CD4-positive, alpha-beta T cell treated with Interleukin-15 for 4 hours (primary cell): Measurements from ENCODE around the gene TROAP.
A peak's percentile ranks its signal among the peaks of the same experiment; 100 is the strongest.
"Not testable (repeated sequence)": the region's sequence is repeated elsewhere in the genome, so short reads cannot be mapped to it uniquely, and the experiment has no call there.

Experiments used
- DNase-seq: peaks from one replicate; pipeline ENCODE4 v3.0.0-alpha.2; 2020; ENCODE audit warnings: low spot score

TROAP gene, protein sequence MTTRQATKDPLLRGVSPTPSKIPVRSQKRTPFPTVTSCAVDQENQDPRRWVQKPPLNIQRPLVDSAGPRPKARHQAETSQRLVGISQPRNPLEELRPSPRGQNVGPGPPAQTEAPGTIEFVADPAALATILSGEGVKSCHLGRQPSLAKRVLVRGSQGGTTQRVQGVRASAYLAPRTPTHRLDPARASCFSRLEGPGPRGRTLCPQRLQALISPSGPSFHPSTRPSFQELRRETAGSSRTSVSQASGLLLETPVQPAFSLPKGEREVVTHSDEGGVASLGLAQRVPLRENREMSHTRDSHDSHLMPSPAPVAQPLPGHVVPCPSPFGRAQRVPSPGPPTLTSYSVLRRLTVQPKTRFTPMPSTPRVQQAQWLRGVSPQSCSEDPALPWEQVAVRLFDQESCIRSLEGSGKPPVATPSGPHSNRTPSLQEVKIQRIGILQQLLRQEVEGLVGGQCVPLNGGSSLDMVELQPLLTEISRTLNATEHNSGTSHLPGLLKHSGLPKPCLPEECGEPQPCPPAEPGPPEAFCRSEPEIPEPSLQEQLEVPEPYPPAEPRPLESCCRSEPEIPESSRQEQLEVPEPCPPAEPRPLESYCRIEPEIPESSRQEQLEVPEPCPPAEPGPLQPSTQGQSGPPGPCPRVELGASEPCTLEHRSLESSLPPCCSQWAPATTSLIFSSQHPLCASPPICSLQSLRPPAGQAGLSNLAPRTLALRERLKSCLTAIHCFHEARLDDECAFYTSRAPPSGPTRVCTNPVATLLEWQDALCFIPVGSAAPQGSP

DNA sequence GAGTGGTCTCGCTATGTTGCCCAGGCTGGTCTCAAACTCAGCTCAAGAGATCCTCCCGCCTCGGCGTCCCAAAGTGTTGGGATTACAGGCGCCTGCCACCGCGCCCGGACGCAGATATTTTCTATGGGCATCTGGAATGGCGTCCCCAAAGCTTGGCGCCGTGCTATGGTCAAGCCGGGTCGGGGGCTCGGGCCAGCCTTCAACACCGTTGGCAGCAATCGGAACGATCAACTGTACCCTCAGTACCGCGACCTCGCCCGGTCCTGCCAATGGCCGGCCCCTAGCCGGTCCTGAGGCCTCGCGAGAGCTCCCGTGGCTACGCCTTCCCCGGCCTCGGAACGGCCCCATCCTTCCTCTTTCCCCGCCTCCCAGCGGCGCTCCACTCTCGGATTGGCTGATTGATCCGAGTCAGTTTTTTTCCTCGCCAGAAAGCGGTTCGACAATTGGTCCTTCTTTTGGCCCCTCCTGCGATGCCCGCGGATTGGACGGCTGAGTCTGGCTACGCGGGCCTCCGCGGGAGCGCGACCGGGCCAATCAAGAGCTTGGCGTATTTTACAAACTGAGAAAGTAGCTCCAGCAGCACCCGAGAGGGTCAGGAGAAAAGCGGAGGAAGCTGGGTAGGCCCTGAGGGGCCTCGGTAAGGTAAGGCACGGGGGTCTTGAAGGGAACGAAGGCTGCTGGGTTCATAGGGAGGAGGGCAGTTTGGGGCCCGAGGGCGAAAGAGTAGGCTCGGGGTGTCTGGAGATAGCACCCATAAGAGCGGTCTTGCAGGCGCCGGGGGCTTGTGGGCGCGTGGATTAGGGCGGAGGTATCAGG lies at the start of gene TROAP:
Gene TROAP, plus strand, starts transcription at position 548 of the 816 bp plus-strand sequence. CDS start 354 bp downstream, outside the sequence.
- peak; percentile 99 for DNase-seq

DNA sequence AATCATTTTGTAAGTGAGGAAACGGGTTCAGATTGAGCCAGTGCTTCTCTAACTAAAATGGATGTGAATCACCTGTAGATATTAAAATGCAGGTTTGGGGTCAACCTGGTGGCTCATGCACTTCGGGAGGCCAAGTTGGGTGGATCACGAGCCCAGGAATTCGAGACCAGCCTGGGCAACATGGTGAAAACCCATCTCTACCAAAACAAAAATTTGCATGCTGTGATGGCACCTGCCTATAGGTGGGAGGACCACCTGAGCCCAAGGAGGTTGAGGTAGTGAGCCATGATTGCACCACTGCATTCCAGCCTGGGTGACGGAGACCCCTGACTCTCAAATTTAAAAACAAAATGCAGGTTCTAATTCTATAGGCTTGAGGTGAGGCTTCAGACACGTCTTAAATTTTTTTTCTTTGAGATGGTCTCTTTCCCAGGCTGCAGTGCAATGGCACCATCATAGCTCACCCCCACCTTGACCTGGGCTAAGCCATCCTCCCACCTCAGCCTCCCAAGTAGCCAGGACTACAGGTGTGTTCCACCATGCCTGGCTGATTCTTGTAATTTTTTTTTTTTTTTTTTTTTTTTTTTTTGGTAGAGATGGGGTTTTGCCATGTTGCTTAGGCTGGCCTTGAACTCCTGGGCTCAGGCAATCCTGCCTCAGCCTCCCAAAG lies 49.2 kb upstream of the TROAP start:
- no peak for DNase-seq

DNA sequence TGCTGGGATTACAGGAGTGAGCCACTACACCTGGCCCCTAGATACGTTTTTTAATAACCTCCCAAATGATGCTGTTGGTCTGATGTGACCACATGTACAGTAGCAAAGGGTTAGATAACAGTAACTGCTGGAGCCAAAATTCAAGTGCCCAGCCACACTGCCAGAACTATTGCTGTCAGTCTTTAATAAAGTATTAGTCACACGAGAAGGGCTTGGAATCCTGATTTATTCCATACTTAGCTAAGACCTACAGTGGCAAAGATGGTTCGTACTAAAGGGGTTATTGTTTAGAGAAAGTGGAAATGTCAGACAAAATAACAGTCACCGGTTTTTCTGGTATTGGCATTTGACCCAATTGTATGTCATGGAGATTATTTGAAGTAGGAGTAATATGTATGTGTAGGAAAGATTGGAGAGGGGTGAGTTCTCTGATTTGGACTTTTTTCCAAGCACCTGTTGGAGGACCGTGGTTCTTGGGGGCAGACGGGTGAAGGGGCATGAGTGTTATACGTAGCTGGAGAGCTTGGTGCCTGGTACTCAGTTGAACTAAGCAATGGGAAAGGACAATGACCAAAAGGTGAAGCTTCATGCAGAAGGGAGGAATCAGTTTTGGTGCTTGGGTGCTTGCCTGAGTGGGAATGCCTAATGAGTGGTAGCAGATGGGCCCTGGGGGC lies 48.5 kb upstream of the TROAP start:
- DNase-seq: no peak

DNA sequence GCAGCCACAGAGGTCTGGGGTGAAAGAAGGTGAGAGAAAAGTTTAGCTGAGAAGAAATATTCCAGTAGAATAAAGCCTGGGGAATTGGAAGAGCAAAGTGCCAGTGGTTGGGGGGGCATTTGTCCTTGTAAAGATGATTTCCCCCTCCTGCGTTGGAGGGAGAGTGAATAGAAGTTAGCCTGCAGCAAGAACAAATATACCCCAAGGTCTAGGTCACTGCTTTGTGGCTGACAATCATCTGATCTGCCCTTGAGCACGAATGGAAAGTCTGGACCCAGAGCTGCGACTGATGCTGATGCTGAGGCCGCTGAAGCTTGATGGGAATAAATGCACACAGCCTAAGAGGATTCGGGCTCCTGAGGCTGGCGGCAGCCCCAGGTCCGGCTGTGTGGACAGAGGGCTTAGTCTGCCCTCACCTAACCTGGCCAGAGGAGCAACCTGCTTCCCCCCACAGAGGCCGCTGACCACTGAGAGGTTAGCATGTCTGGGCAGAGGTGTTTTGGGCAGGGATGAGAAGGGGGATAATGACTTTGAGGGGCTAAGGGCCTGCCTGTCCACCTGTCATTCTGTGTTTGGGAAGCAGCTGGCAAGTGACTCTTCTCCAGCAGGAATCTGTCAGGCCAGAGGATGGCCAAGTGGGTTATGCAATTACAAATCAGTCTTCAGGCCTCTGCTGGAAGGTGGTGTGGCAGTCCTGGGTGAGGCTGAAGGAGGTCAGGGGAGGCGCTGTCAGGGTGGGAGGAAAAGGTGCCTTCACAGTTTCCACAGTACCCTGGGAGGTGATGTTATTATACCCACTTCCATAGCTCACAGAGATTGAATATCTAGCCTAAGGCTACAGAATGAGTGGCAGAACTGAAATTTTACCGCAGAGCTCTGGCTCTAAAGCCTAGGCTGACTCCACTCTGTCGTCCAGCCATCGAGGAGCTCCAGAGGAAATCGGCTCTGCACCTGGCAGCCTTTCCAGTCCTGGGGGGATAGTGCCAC lies 46.5 kb upstream of the TROAP start:
- DNase-seq: no peak

DNA sequence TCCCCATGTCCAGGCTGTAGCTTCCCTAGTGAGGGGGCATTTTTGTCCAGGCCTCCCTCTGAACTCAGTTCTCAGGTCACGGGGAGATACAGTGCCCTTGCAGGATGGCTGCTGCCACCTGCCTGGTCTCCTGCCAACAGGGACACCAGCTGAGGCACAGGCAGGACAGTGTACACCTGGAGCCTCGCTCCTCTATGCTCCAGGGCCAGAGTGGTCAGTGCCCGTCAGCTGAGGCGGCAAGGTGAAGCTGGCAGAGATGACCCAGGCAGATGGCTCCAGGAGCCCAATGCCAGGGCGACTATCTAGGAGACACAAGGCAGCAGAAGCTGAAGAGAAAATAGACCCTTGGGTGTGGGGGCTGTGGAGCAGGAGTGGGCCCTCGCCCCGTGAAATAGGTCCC lies 45.6 kb upstream of the TROAP start:
- no peak for DNase-seq

DNA sequence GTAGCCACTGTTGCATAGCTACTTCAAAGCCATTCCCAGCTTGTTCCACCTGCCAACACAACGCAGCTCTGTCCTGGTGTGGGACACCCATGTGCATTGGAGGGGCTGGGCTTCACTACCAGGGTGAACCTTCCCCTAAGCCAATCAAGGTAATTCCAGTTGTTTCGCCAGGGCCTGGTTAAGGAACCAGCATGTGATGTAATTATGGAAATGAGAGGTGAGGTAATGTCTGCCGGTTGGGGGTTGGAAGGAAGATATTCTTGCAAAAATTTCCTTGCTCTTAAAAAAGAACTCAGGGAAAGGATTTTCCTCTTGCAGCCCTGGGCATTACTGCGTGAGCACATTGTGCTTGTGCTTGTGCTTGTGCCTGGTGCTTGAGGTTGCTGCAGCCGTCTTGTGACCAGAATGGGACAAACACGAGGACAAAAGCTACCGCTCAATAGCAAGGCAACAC lies 43.3 kb upstream of the TROAP start:
- DNase-seq: no peak

DNA sequence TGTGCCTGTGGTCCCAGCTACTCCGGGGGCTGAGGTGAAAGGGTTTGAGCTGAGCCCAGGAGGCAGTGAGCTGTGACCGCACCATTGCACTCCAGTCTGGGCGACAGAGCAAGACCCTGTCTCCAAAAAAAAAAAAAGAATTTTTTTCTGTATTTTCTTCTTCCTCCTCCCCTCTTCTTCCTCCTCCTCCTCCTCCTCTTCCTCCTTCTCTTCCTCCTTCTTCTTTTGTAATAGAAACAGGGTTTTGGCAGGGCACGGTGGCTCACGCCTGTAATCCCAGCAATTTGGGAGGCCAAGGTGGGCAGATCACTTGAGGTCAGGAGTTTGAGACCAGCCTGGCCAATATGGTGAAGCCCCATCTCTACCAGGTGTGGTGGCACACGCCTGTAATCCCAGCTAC lies 42.5 kb upstream of the TROAP start:
- DNase-seq: not testable (repeated sequence)

DNA sequence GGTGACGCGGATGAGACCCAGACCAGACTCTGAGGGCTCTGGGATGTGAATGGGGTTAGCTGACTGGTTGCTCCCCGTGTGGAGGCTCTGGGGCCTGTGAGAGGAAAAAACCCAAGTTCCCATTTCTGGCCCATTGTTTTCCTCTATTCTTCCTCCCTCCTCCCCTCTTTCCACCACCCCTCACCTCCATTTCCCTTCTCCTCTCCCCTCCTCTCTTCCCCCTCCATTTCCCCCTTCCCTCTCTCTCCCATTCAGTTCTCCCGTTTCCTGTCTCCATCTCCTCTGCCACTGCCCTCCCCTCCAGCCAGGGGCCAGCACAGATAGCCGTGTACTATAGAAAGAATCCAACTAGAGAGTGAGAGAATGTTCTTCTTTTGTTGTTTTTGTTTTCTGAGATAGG lies 40.8 kb upstream of the TROAP start:
- no peak for DNase-seq

DNA sequence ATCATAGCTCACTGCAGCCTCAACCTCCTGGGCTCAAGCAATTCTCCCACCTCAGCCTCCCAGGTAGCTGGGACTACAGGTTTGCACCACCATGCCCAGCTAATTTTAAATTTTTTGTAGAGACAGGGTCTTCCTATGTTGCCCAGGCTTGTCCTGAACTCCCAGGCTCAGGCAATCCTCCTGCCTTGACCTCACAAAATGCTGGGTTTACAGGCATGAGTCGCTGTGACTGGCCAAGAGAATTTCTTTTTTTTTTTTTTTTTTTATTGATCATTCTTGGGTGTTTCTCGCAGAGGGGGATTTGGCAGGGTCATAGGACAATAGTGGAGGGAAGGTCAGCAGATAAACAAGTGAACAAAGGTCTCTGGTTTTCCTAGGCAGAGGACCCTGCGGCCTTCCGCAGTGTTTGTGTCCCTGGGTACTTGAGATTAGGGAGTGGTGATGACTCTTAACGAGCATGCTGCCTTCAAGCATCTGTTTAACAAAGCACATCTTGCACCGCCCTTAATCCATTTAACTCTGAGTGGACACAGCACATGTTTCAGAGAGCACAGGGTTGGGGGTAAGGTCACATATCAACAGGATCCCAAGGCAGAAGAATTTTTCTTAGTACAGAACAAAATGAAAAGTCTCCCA lies 40.2 kb upstream of the TROAP start:
- not testable (repeated sequence) for DNase-seq

DNA sequence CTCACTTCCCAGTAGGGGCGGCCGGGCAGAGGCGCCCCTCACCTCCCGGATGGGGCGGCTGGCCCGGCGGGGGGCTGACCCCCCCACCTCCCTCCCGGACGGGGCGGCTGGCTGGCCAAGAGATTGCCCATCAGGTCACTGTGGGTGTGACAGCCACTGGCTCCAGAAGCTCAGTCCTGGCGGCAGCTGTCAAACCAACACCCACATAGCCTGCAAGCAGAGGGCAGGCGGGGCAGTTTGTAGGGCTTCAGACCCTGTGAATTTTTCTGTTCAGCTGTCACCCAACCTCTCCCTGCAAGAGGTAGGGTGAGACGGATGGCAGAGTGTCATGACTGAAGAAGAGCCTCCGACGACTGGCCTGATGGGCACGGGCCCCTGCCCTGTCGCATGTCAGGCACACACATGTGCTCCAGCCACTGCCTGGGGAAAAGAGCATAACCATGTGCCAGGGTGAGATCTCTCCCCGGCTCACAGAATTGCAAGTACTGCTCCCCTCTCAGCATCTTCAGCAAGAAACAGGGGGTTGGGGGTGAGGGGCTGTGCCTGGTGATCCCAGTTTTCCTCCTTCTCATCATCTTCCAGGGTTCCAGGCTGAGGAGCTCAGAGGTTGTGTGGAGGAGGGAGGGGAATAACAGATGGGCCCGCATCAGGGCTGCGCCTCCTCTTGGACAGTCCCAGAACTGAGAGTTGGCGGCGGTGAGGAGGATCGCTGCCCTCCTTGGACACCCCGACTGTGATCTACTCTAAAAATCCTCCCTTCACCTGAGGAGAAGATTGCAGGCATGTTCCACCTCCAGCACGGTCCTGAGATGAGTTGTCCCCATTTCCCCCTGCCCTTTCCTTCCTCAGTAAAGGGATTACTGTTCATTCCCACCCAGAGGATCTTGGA lies 39.3 kb upstream of the TROAP start:
- DNase-seq: no peak

DNA sequence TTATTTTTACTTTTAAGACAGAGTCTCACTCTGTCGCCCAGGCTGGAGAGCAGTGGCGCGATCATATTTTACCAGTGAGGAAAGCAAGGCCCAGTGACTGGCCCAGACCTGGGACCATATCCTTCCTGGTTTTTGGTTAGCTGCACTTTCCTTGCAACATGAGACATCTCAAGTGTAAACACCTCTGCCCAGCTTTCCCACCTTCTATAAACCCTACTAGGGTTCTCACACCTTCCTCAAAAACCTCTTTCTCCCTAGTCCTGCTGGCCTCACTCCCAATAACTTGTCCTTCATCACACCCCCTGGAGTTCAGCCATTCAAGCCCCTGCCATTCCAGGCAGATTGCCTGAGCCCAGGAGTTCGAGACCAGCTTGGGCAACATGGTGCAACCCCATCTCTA lies 38.4 kb upstream of the TROAP start:
- DNase-seq: no peak

DNA sequence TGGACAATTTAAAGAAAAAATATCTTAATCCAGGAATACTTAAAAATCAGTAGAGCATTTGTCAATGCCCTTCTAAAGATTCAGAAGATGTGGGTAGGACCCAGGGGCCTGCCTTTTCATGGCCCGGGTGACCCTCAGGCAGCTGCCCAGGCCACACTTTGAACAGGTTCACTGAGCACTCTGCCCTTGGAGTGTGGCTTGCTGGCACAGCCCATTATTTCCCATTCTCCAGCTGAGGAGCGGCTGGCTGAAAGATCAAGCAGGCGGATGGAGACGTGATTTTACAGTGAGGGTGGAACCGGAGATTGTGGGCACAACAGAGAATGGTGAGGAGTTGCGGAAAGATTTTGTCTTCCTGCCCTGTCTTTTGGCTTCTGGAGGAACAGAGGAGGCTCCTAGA lies 35.2 kb upstream of the TROAP start:
- DNase-seq: no peak

DNA sequence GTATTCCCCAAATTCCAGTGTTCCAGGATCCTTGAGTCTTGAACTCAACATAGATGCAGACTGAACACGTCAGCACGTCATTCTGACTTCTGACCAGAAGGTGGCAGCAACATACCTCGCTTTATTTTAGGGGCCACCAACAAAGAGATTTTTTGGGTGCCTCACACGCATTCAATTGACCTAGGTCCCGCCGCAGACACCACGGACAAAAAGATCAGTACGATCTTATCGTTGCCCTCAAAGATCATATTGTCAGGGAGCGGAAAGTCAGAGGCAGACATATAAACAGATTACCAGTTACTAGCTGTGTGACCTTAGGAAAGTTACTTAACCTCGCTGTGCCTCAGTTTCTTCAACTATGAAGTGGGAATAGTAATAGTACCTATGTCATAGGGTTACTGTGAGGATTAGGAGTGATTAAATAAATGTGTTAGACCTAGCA lies 34.6 kb upstream of the TROAP start:
- DNase-seq: peak; percentile 77

DNA sequence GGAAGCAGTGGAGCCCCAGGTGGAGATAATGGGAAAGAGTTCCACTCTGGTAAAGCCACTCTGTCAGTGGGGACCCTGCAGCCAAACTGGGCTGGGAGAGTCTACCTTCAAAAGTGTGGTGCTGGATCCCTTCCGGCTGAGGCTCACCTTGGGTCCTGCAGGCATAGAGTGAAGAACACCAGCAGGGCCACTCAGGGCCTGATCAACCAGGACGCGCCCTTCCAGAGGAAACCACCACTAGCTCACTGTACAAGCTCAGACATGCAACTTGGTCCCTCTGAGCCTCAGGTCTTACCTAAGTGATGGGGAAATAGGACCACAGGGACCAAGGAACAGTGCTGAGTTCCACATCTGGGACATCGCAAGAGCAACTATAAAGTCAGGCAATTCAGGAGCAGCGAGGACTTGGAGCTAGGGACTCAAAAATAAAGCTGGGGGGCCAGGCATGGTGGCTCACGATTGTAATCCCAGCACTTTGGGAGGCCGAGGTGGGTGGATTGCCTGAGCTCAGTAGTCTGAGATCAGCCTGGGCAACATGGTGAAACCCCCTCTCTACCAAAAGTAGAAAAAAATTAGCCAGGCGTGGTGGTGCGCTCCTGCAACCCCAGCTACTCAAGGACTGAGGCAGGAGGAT lies 34.0 kb upstream of the TROAP start:
- no peak for DNase-seq

DNA sequence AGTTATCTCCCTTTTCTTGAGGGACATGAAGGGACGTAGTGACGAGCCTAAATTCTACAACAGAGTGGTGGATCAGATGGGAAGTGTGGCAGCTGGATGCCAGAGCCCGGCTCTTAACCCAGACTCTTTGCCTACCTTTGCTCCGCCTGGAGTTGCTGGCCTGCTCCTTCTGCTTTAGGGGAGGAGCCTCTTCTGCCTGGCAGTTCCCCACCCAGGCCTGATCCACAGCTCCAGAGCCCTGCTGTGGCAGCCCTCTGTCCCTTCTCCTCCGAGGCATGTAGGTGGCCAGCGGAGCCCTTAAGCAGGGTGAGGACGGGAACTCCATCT lies 30.4 kb upstream of the TROAP start:
- no peak for DNase-seq

DNA sequence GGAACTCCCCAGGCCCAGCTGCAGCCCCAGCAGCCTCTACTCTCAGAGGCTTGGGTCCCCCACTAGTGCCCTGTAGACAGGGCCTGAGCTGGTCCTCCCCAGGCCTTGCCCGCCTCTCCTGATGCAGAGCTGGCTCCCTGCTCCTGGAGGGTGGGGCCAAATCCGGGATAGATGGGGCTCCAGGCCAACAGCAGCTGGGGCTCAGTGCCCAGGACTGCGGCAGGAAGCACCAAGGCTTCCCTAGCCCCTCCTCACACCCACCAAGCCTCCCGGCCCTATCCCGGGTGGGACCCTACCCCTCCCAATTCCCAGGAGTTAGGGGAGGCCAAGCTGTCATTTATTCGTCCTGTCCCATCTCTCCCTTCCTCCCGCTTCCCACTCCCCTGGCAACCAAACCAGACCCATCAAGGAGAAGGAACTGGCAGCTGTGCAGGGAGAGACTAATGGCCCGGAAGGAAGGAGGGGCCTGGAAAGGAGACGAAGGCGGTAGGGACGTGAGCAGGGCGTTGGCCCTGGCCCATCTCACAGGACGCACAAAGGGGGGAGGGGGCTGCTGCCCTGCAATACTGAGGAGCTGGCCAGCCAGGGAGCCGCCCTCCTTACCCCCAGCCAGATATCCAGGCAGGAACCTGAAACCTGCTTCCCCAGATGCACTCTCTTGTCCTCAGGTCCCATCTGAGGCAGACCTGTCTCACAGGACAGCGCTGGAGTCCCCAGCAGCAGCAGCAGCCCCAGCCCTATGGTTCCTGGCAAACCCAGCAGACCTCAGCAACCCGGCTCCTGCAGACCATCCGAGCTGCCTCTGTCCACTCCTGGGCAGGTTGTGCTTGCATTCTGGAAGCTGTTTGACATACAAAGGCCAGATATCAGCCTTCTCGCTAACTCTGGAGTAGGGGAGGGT lies 29.7 kb upstream of the TROAP start:
- no peak for DNase-seq
